HCT116 (cell line): Measurements from ENCODE around the gene TTC23. TPM values are rescaled to one million over a fixed set of nuclear protein-coding genes. Genes with fewer than 3 reads are reported as not detected.

Experiments
- ATAC-seq: fragments of 200-7000 bp; cut with Tn5 transposase; 2 replicates; pipeline ENCODE4 v1.9.1; 2020; ENCODE audit warnings: mild to moderate bottlenecking, moderate library complexity
- BruUV-seq: library from RNA; stranded (reverse); fragments of 400-500 nt; replicated peaks from 2 replicates; lab custom pipeline; 2021; lab: Mats Ljungman, UMichigan
- CTCF ChIA-PET: fragments of 300-600 bp; sonication (Branson Sonifier 250); formaldehyde crosslinking; loops from one replicate; lab custom pipeline; 2021; ENCODE audit warnings: antibody characterized with exemption; lab: Charles Lee
- POLR2A ChIA-PET: fragments of 300-600, 350-600 bp; sonication (Branson Sonifier 250); formaldehyde crosslinking; loops from one replicate; lab custom pipeline; 2021; ENCODE audit warnings: antibody characterized with exemption; lab: Charles Lee
- RAD21 ChIA-PET, 2 experiments: fragments of 300-600 bp; sonication (Branson Sonifier 250); formaldehyde crosslinking; loops; one replicate each; lab custom pipeline; 2023; ENCODE audit warnings: low total read pairs in 2 of 2; ENCODE audit not compliant: uncharacterized antibody in 2 of 2, unreplicated experiment in 2 of 2, low non-redundant PET in 1 of 2; lab: Charles Lee
- DNase-seq: peaks from one replicate; pipeline ENCODE4 v3.0.0-alpha.2; 2010; ENCODE audit warnings: low read depth, low spot score
- H2AFZ ChIP-seq: fragments of 200-600 bp; shearing (Covaris generic), sonication (generic); 2 replicates; pipeline ENCODE4 v1.6.1; 2017; ENCODE audit warnings: low read depth, mixed run types, mixed read lengths, antibody characterized with exemption, low read length; ENCODE audit not compliant: poor library complexity, severe bottlenecking
- H3K27ac ChIP-seq: 2 replicates; pipeline ENCODE4 v1.5.1; 2012; ENCODE audit warnings: low read depth, low read length
- H3K27me3 ChIP-seq: fragments of 200-600 bp; sonication (generic); 2 replicates; pipeline ENCODE4 v1.6.1; 2016; ENCODE audit warnings: mixed run types, low read length, mixed read lengths; ENCODE audit not compliant: insufficient read depth
- H3K36me3 ChIP-seq, 2 experiments: fragments of 200-500 bp in 1 of 2; fragments of 200-600 bp in 1 of 2; sonication (Bioruptor generic) in 1 of 2; sonication (generic) in 1 of 2; 2 replicates each; pipeline versions ENCODE4 v1.5.1 to v1.6.1; 2014 to 2016; ENCODE audit warnings: low read length in 2 of 2, inconsistent platforms in 1 of 2, mixed read lengths in 1 of 2, mixed run types in 1 of 2; ENCODE audit not compliant: insufficient read depth in 2 of 2, control insufficient read depth in 1 of 2
- H3K4me1 ChIP-seq, 2 experiments: fragments of 200-600 bp in 1 of 2; sonication (generic) in 1 of 2; 2 replicates each; pipeline versions ENCODE4 v1.5.1 to v1.6.1; 2012 to 2017; ENCODE audit warnings: low read length in 2 of 2, inconsistent platforms in 1 of 2, mild to moderate bottlenecking in 1 of 2, mixed read lengths in 1 of 2, mixed run types in 1 of 2, moderate library complexity in 1 of 2; ENCODE audit not compliant: insufficient read depth in 2 of 2, control insufficient read depth in 1 of 2
- H3K4me2 ChIP-seq: fragments of 200-600 bp; sonication (generic); 2 replicates; pipeline ENCODE4 v1.6.1; 2017; ENCODE audit warnings: mixed run types, low read length, mixed read lengths
- H3K4me3 ChIP-seq, 2 experiments: fragments of 200-600 bp in 1 of 2; sonication (generic) in 1 of 2; replicated peaks in 1 of 2; 2 replicates each; pipeline ENCODE4 v1.5.1; 2011 to 2016; ENCODE audit warnings: low read length in 2 of 2, control low read depth in 1 of 2, low read depth in 1 of 2, mild to moderate bottlenecking in 1 of 2, mixed read lengths in 1 of 2, mixed run types in 1 of 2
- H3K79me2 ChIP-seq: fragments of 200-600 bp; sonication (generic); 2 replicates; pipeline ENCODE4 v1.6.1; 2017; ENCODE audit warnings: mild to moderate bottlenecking, mixed run types, low read length, moderate library complexity, mixed read lengths; ENCODE audit not compliant: insufficient read depth
- H3K9ac ChIP-seq: fragments of 200-600 bp; sonication (generic); 2 replicates; pipeline ENCODE4 v1.6.1; 2016; ENCODE audit warnings: low read length, mixed read lengths
- H3K9me2 ChIP-seq: fragments of 200-600 bp; sonication (generic), shearing (Covaris generic); 2 replicates; pipeline ENCODE4 v1.6.1; 2017; ENCODE audit warnings: mixed run types, mild to moderate bottlenecking, moderate library complexity; ENCODE audit not compliant: insufficient read depth
- H3K9me3 ChIP-seq, 2 experiments: fragments of 200-500 bp in 1 of 2; fragments of 200-600 bp in 1 of 2; sonication (Bioruptor generic) in 1 of 2; sonication (generic) in 1 of 2; 2 replicates each; pipeline ENCODE4 v1.6.1; 2014 to 2017; ENCODE audit warnings: low read length in 2 of 2, mixed read lengths in 2 of 2, inconsistent platforms in 1 of 2, low read depth in 1 of 2, mild to moderate bottlenecking in 1 of 2, mixed run types in 1 of 2, moderate library complexity in 1 of 2; ENCODE audit not compliant: control insufficient read depth in 1 of 2, insufficient read depth in 1 of 2
- H4K20me1 ChIP-seq: fragments of 200-600 bp; sonication (generic), shearing (Covaris generic); 2 replicates; pipeline ENCODE4 v1.6.1; 2017; ENCODE audit warnings: mixed run types, mild to moderate bottlenecking, moderate library complexity; ENCODE audit not compliant: insufficient read depth
- ATF3 ChIP-seq: IDR thresholded peaks from 2 replicates; pipeline ENCODE4 v1.6.1; 2012
- CEBPB ChIP-seq: IDR thresholded peaks from 2 replicates; pipeline ENCODE4 v1.6.1; 2012; ENCODE audit warnings: low read depth
- EZH2phosphoT487 ChIP-seq: fragments of 200-600 bp; IDR thresholded peaks from 2 replicates; pipeline ENCODE4 v1.6.1; 2018; ENCODE audit warnings: antibody characterized with exemption, borderline replicate concordance
- FOSL1 ChIP-seq: IDR thresholded peaks from 2 replicates; pipeline ENCODE4 v1.6.1; 2012; ENCODE audit warnings: low read depth
- REST ChIP-seq: IDR thresholded peaks from 2 replicates; pipeline ENCODE4 v1.6.1; 2012; ENCODE audit warnings: low read depth
- TCF7L2 ChIP-seq: IDR thresholded peaks from 2 replicates; pipeline ENCODE4 v1.7.0; 2011; ENCODE audit warnings: borderline replicate concordance, inconsistent platforms; ENCODE audit not compliant: insufficient read depth, insufficient read length; ENCODE audit errors: extremely low read depth
- ZBTB33 ChIP-seq: IDR thresholded peaks from 2 replicates; pipeline ENCODE4 v1.6.1; 2011; ENCODE audit warnings: mild to moderate bottlenecking, low read length, moderate library complexity; ENCODE audit not compliant: insufficient replicate concordance; ENCODE audit errors: extremely low read depth
- ZFX ChIP-seq: fragments of 450-650 bp; IDR thresholded peaks from 2 replicates; pipeline ENCODE4 v1.6.1; 2017
- ZNF274 ChIP-seq: fragments of 200-500 bp; sonication (Bioruptor generic); IDR thresholded peaks from 2 replicates; pipeline ENCODE4 v1.6.1; 2014; ENCODE audit warnings: mild to moderate bottlenecking, low read depth, low read length, inconsistent platforms
- intact Hi-C: fragments of 100-400 bp; cut with micrococcal nuclease; formaldehyde crosslinking; loops from 2 replicates; pipeline ENCODE4 v1.10.0; 2022
- total RNA-seq: library from RNA; stranded (reverse); gene quantifications from one replicate; pipeline ENCODE4 v1.2.1, GENCODE V29; 2021; ENCODE audit not compliant: unreplicated experiment

Gene TTC23
- total RNA-seq, 1 experiment from 2014 or later, result 10.2 TPM

GRCh38 chr15:99118258-99118632 is 131.1 kb downstream of the TTC23 start:
- intact Hi-C loops, result no loop called here
- H3K4me2 ChIP-seq, result no peak overlapping the region
- H3K9me3 ChIP-seq, result no peaks in the 10 kb centered on the region
- no TSS peak for BruUV-seq
- CTCF ChIA-PET, result no interaction called here
- DNase-seq (no peak), ATAC-seq (no peak)
- H3K9me2 ChIP-seq, result no peaks in the 10 kb centered on the region
- POLR2A ChIA-PET, result no interaction called here
- H3K36me3 ChIP-seq, result no peaks in the 10 kb centered on the region
- peaks cover 9 to 11% of the 10 kb centered on the region in 2 experiments for H3K4me1 ChIP-seq
- H2AFZ ChIP-seq, result no peak overlapping the region
- H3K79me2 ChIP-seq, result no peaks in the 10 kb centered on the region
- no peak overlapping the region for H3K9ac ChIP-seq
- RAD21 ChIA-PET, result no interaction called here
- H3K27ac ChIP-seq, result no peak overlapping the region
- H4K20me1 ChIP-seq, result no peaks in the 10 kb centered on the region
- H3K4me3 ChIP-seq, result no peak overlapping the region
- no peaks in the 10 kb centered on the region for H3K27me3 ChIP-seq
- TF ChIP-seq TCF7L2 (no peak), FOSL1 (no peak), ATF3 (no peak), CEBPB (no peak), ZNF274 (no peak), EZH2phosphoT487 (no peak), ZBTB33 (no peak), ZFX (no peak), REST (no peak)
